ENCODE measurements around the gene PDE11A.

DNA sequence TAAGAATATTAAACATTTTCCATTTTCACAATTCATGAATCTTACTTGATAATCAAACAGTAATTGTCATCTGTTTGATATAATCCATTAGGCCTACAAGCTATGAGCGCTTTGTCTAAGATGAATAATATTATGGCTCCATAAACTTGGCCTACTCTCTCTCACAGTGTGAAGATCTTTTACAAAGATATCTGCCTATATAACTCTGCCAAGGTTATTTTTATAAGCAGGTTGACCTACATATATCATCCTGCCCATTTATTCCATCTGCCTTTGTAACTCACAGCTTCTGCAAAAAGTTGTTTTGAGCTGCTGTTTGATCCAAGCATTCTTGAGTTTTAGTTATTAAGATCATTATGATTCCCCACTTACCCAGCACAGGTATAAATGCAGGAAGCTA lies 158.3 kb downstream of the PDE11A start:
- TF ChIP-seq, protein P1, sequence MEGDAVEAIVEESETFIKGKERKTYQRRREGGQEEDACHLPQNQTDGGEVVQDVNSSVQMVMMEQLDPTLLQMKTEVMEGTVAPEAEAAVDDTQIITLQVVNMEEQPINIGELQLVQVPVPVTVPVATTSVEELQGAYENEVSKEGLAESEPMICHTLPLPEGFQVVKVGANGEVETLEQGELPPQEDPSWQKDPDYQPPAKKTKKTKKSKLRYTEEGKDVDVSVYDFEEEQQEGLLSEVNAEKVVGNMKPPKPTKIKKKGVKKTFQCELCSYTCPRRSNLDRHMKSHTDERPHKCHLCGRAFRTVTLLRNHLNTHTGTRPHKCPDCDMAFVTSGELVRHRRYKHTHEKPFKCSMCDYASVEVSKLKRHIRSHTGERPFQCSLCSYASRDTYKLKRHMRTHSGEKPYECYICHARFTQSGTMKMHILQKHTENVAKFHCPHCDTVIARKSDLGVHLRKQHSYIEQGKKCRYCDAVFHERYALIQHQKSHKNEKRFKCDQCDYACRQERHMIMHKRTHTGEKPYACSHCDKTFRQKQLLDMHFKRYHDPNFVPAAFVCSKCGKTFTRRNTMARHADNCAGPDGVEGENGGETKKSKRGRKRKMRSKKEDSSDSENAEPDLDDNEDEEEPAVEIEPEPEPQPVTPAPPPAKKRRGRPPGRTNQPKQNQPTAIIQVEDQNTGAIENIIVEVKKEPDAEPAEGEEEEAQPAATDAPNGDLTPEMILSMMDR (IDR thresholded peaks at IDR 0.05) = no peak
- no peak for TF ChIP-seq POLR2A (IDR thresholded peaks at IDR 0.05)

All from lower leg skin (tissue), 3 donors.